Measurements from ENCODE around the gene VSIG1. TPM values are rescaled to one million over a fixed set of nuclear protein-coding genes. Genes with fewer than 3 reads are reported as not detected.

The VSIG1 gene
- total RNA-seq, 1 donor from 2014 or later: 0.56 TPM

DNA sequence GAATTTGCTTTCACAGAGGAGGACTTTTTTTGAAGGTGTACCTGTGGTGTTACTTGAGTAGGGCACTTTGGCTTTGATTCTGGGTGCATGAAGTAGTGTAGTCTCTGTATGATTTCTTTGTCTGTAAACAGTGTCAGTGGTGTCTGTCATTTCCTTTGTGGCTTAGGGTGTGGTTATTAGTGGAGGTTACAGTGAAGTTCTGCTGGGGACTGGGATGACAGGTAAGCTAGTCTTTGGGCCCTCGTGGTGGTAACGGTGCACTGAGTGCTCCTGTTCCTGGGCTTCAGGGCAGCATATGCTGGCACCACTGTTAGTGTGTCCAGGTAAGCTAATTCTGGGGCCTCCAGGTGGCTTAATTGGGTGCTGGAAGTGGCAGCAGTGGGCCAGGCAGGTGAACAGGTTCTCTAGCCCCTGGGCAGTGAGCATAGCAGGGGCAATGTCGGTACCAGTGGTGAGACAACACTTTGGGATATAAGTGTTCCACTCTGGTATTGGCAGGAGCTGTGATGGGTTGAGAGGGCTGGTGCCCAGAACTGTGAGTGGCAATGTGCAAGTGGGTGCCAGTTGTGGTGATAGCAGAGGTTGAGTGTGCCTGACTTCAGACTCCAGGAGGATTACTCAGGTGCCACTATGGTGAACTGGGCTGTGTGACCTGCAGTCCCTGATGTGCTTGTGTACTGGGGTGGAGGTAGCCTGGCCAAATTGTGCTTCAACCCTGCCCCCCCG is 26.0 kb upstream of the VSIG1 start:
- no peak for DNase-seq (ENCODE audit: low spot score)
- no peaks in the 10 kb centered on the region for H3K36me3 Mint-ChIP-seq (ENCODE audit: low read depth, unreplicated experiment)
- peaks cover 7% of the 10 kb centered on the region for H3K4me1 Mint-ChIP-seq (ENCODE audit: unreplicated experiment)
- H3K27ac Mint-ChIP-seq (ENCODE audit: unreplicated experiment): no peak overlapping the region
- no peak overlapping the region for H3K4me3 Mint-ChIP-seq (ENCODE audit: unreplicated experiment)
- no peaks in the 10 kb centered on the region for H3K9me3 Mint-ChIP-seq (ENCODE audit: unreplicated experiment)
- TF ChIP-seq, protein P1, sequence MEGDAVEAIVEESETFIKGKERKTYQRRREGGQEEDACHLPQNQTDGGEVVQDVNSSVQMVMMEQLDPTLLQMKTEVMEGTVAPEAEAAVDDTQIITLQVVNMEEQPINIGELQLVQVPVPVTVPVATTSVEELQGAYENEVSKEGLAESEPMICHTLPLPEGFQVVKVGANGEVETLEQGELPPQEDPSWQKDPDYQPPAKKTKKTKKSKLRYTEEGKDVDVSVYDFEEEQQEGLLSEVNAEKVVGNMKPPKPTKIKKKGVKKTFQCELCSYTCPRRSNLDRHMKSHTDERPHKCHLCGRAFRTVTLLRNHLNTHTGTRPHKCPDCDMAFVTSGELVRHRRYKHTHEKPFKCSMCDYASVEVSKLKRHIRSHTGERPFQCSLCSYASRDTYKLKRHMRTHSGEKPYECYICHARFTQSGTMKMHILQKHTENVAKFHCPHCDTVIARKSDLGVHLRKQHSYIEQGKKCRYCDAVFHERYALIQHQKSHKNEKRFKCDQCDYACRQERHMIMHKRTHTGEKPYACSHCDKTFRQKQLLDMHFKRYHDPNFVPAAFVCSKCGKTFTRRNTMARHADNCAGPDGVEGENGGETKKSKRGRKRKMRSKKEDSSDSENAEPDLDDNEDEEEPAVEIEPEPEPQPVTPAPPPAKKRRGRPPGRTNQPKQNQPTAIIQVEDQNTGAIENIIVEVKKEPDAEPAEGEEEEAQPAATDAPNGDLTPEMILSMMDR (IDR thresholded peaks at IDR 0.05; ENCODE audit: unreplicated experiment): no peak
- H3K27me3 Mint-ChIP-seq (ENCODE audit: unreplicated experiment): peaks cover 2% of the 10 kb centered on the region

DNA sequence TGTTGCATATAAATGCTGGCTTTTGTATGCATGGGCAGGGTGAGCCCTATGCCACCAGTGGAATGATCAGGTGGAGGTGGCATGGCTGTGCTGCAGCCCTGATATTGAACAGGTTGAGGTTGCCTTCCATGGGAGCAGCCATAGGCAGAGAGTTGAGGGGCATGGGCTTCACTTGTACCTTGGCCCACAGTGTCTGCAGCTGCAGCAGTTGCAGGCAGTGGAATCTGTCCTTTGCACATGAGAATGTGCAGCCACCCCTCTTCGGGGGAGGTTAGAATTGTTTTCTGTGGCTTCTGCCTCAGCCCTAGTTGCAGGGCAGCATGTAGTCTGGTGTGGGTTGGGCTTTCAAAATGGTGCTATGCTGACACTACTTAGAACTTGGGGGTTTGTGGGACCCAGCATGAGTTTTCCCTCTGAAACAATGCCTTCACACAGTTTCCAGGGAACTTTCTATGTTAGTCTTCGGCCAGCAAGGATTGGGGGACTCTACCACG is 25.4 kb upstream of the VSIG1 start:
- Mint-ChIP-seq H3K27ac (ENCODE audit: unreplicated experiment) (no peak overlapping the region), H3K4me3 (ENCODE audit: unreplicated experiment) (no peak overlapping the region), H3K9me3 (ENCODE audit: unreplicated experiment) (no peaks in the 10 kb centered on the region), H3K27me3 (ENCODE audit: unreplicated experiment) (peaks cover 2% of the 10 kb centered on the region), H3K4me1 (ENCODE audit: unreplicated experiment) (peaks cover 7% of the 10 kb centered on the region), H3K36me3 (ENCODE audit: low read depth, unreplicated experiment) (no peaks in the 10 kb centered on the region)
- TF ChIP-seq, protein P1 (IDR thresholded peaks at IDR 0.05; ENCODE audit: unreplicated experiment): no peak
- DNase-seq (ENCODE audit: low spot score): no peak

DNA sequence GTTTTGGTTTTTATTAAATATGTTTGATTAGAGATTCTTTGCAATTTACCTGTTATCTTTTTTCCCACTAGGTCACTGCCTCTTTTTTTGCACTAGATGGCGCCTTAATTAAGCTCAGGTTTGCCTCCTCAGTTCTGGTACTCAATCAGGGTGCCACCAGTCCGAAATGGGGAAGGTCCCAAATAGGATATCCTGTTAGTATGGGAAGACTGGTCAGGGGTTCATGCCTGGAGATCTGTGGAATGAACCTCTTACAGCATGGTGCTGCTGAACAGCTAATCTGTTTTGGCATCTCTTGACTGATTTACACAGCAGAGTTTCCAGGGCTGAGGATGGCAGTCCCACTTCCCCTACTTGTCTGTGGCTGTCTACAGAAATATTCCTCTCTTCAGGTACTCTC is 24.2 kb upstream of the VSIG1 start:
- H3K27ac Mint-ChIP-seq (ENCODE audit: unreplicated experiment): no peak overlapping the region
- H3K4me1 Mint-ChIP-seq (ENCODE audit: unreplicated experiment): peaks cover 7% of the 10 kb centered on the region
- peaks cover 2% of the 10 kb centered on the region for H3K27me3 Mint-ChIP-seq (ENCODE audit: unreplicated experiment)
- no peak overlapping the region for H3K4me3 Mint-ChIP-seq (ENCODE audit: unreplicated experiment)
- H3K36me3 Mint-ChIP-seq (ENCODE audit: low read depth, unreplicated experiment): no peaks in the 10 kb centered on the region
- TF ChIP-seq, protein P1 (IDR thresholded peaks at IDR 0.05; ENCODE audit: unreplicated experiment): peak; percentile 35
- no peaks in the 10 kb centered on the region for H3K9me3 Mint-ChIP-seq (ENCODE audit: unreplicated experiment)
- peak; percentile 1 for DNase-seq (ENCODE audit: low spot score)

DNA sequence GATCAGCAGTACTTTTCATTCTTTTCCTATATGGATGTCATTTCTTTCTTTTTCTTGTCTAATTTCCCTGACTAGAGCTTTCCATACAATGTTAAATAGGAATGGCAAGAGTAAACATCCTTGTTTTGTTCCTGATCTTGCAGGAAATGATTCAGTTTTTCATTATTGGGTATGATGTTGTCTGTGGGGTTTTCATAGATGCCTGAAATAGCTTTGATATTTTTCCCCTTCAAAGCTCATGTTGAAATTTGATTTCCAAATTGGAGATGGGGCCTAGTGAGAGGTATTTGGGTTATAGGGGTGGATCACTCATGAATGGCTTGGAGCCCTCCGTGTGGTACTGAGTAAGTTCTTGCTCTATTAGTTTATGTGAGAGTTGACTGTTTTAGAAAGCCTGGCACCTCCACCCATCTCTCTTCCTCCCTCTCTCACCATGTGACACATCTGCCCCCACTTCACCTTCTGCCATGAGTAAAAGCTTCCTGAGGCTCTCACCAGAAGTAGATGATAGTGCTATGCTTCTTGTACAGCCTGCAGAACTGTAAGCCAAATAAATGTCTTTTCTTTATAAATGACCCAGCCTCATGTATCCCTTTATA is 22.3 kb upstream of the VSIG1 start:
- Mint-ChIP-seq H3K27ac (ENCODE audit: unreplicated experiment) (peak overlapping the region; percentile 75), H3K4me1 (ENCODE audit: unreplicated experiment) (peaks cover 7% of the 10 kb centered on the region)
- DNase-seq (ENCODE audit: low spot score): no peak

More for the DNA sequence above, 22.3 kb upstream of the VSIG1 start:
- no peaks in the 10 kb centered on the region for H3K9me3 Mint-ChIP-seq (ENCODE audit: unreplicated experiment)
- no peaks in the 10 kb centered on the region for H3K36me3 Mint-ChIP-seq (ENCODE audit: low read depth, unreplicated experiment)
- no peak overlapping the region for H3K4me3 Mint-ChIP-seq (ENCODE audit: unreplicated experiment)
- peaks cover 2% of the 10 kb centered on the region for H3K27me3 Mint-ChIP-seq (ENCODE audit: unreplicated experiment)
- TF ChIP-seq, protein P1 (IDR thresholded peaks at IDR 0.05; ENCODE audit: unreplicated experiment): no peak
